ENCODE data around the gene SGSM1. TPM values are rescaled to one million over a fixed set of nuclear protein-coding genes. Genes with fewer than 3 reads are reported as not detected.

SGSM1 gene
- total RNA-seq, 4 donors from 2014 or later: 1.2 to 2.2 (median 1.6) TPM

DNA sequence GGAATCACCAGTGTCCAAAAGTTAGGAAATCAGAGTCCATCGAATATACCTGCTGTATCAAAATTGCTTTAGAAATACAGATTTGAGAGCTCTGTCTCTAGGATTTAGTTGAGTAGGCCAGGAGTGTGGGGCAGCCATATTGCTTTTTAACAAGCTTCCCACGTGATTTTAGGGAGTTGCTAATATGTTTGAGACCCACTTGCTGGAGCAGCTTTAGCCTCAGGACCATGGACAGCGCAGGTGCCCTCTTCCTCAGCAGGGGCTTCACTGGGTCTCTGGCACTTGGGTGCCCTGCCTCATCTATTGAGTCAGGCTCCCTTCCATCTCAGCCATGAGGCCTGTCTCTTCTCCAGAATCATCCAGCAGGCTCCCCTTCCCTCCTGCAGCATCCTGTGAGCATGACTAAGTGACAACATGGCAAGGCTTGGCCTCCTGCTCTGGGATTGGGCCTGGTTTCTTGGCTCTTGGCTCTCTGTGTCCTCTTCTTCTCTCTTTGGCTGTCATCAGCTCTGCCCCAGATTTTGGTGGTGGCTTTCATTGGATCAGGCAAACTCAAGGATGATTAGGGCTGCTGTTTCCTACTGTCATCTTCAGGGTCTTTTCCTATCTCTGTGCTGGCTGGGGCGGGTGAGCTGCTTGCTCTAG is 70.0 kb downstream of the SGSM1 start:
- intact Hi-C loops (cut with DNase I): no loop called here
- Histone ChIP-seq H3K27ac (replicated peaks in 1 of 4) (no peak overlapping the region), H3K4me3 (no peak overlapping the region), H3K27me3 (no peaks in the 10 kb centered on the region), H3K9me3 (peaks cover 0 to 8% (median 0%) of the 10 kb centered on the region in 4 donors), H3K4me1 (no peaks in the 10 kb centered on the region), H3K36me3 (peaks cover 0 to 26% (median 9%) of the 10 kb centered on the region in 4 donors)
- no peak for DNase-seq (ENCODE audit: extremely low spot score)
- TF ChIP-seq EP300 (IDR thresholded peaks at IDR 0.05) (no peak), POLR2A (IDR thresholded peaks at IDR 0.05; ENCODE audit: low read depth) (no peak), POLR2AphosphoS5 (IDR thresholded peaks at IDR 0.05) (no peak), CTCF (IDR thresholded peaks at IDR 0.05) (no peak)
- WGBS: 78% methylated on average over 4 of the region's 4 CpGs

- intact Hi-C loops (cut with DNase I): no loop called here
- no peak overlapping the region for H3K27ac ChIP-seq (replicated peaks in 1 of 4)
- no peaks in the 10 kb centered on the region for H3K27me3 ChIP-seq
- DNase-seq (ENCODE audit: extremely low spot score): no peak
- peaks cover 0 to 8% (median 0%) of the 10 kb centered on the region in 4 donors for H3K9me3 ChIP-seq
- H3K4me3 ChIP-seq: no peak overlapping the region
- H3K4me1 ChIP-seq: no peaks in the 10 kb centered on the region
- H3K36me3 ChIP-seq: peaks cover 0 to 26% (median 9%) of the 10 kb centered on the region in 4 donors
- 100% methylated on average over 1 of the region's 1 CpG for WGBS
- no peak for TF ChIP-seq POLR2A (IDR thresholded peaks at IDR 0.05; ENCODE audit: low read depth)
- TF ChIP-seq POLR2AphosphoS5 (IDR thresholded peaks at IDR 0.05): no peak
- no peak for TF ChIP-seq EP300 (IDR thresholded peaks at IDR 0.05)
- no peak for TF ChIP-seq CTCF (IDR thresholded peaks at IDR 0.05)
Observed at GRCh38 chr22:24876700-24877099, 70.7 kb downstream of the SGSM1 start.

- H3K27me3 ChIP-seq: no peaks in the 10 kb centered on the region
- TF ChIP-seq POLR2A (IDR thresholded peaks at IDR 0.05; ENCODE audit: low read depth) (no peak), POLR2AphosphoS5 (IDR thresholded peaks at IDR 0.05) (no peak), EP300 (IDR thresholded peaks at IDR 0.05) (no peak), CTCF (IDR thresholded peaks at IDR 0.05) (no peak)
- intact Hi-C loops (cut with DNase I): no loop called here
- H3K9me3 ChIP-seq: peaks cover 0 to 8% (median 0%) of the 10 kb centered on the region in 4 donors
- no peaks in the 10 kb centered on the region for H3K4me1 ChIP-seq
- no peak overlapping the region for H3K27ac ChIP-seq (replicated peaks in 1 of 4)
- 100% methylated on average over 2 of the region's 2 CpGs for WGBS
- no peak overlapping the region for H3K4me3 ChIP-seq
- no peak for DNase-seq (ENCODE audit: extremely low spot score)
- H3K36me3 ChIP-seq: peaks cover 0 to 27% (median 9%) of the 10 kb centered on the region in 4 donors
Observed at GRCh38 chr22:24878969-24879368, 73.0 kb downstream of the SGSM1 start.

- intact Hi-C loops (cut with DNase I): no loop called here
- Histone ChIP-seq H3K4me3 (no peak overlapping the region), H3K36me3 (peaks cover 0 to 25% (median 10%) of the 10 kb centered on the region in 4 donors), H3K9me3 (no peaks in the 10 kb centered on the region), H3K4me1 (no peaks in the 10 kb centered on the region), H3K27ac (replicated peaks in 1 of 4) (no peak overlapping the region), H3K27me3 (no peaks in the 10 kb centered on the region)
- TF ChIP-seq POLR2AphosphoS5 (IDR thresholded peaks at IDR 0.05) (no peak), POLR2A (IDR thresholded peaks at IDR 0.05; ENCODE audit: low read depth) (no peak), CTCF (IDR thresholded peaks at IDR 0.05) (no peak), EP300 (IDR thresholded peaks at IDR 0.05) (no peak)
- DNase-seq (ENCODE audit: extremely low spot score): no peak
- WGBS: 91% methylated on average over 6 of the region's 6 CpGs
Observed at GRCh38 chr22:24883432-24883831, 77.4 kb downstream of the SGSM1 start.

DNA sequence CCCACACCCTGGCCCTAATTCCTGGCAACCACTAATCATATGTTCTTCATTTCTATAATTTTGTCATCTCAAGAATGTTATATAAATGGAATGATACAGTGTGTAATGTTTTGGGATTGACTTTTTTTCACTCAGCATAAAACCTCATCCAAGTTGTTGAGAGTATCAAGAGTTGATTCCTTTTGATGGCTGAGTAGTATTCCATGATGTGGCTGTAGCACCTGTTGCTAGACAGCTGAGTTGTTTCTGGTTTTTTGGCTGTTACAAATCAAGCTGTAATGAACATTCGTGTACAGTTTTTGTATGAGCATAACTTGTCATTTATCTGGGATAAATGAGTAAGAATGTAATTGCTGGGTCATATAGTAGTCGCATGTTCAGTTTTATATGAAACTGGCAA is 81.2 kb downstream of the SGSM1 start:
- no peak for DNase-seq (ENCODE audit: extremely low spot score)
- Histone ChIP-seq H3K36me3 (peaks cover 0 to 11% (median 6%) of the 10 kb centered on the region in 4 donors), H3K9me3 (no peaks in the 10 kb centered on the region), H3K27ac (replicated peaks in 1 of 4) (no peak overlapping the region), H3K27me3 (no peaks in the 10 kb centered on the region), H3K4me3 (no peak overlapping the region), H3K4me1 (no peaks in the 10 kb centered on the region)
- TF ChIP-seq POLR2AphosphoS5 (IDR thresholded peaks at IDR 0.05) (no peak), EP300 (IDR thresholded peaks at IDR 0.05) (no peak), POLR2A (IDR thresholded peaks at IDR 0.05; ENCODE audit: low read depth) (no peak), CTCF (IDR thresholded peaks at IDR 0.05) (no peak)
- intact Hi-C loops (cut with DNase I): no loop called here
- WGBS: 68% methylated on average over 2 of the region's 2 CpGs
